Measurements from ENCODE around the gene PNPLA5. TPM values are rescaled to one million over a fixed set of nuclear protein-coding genes. Genes with fewer than 3 reads are reported as not detected.

The PNPLA5 gene
- total RNA-seq, 2 experiments from 2014 or later = not detected

DNA sequence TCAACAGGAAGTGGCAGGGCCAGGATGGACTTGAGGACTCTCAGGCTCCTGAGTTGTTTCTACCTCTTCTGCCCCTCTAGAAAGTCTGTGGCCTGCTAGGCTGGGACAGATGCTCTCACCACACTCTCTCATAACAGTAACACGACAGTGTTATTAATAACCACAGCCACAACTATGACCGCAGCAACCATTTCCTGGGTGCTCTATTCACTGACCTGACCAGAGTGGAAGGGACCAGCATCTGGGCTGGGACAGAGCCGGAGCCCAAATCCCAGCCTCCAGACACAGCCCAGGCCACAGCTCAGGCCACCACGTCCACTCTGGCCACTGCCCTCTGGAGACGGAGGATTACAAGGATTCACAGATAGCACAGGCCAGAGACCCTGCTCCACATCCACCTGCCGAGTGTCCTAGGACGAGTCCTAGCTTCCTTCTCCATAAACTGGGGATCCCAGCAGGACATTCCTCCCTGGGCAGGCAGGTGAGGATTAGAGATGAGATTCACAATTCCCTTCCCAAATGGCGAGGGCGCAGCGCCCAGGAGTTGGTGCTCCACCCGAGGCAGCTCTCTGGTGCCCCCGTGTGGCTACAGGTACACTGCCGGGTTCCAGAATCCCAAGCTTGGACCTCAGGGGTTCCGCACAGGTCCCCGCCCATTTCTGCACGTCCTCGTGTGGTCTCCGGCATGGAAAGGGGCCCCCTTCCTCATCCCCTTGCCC is 7.1 kb downstream of the PNPLA5 start:
- H3K4me1 Mint-ChIP-seq (ENCODE audit: low read depth) = no peaks in the 10 kb centered on the region
- no peaks in the 10 kb centered on the region for H3K36me3 Mint-ChIP-seq (ENCODE audit: low read depth)
- peaks cover 3% of the 10 kb centered on the region for H3K4me1 ChIP-seq (ENCODE audit: insufficient read depth, low read length)
- no peak overlapping the region for H3K4me3 ChIP-seq (ENCODE audit: low read length)
- H3K4me3 Mint-ChIP-seq = no peak overlapping the region
- ChIA-PET POLR2A (no interaction called here), CTCF (interaction anchor here (1.0 kb wide), 1 partner anchor 17 kb away, joined by 3 read pairs; no protein-coding TSS in a partner anchor)
- ATAC-seq (ENCODE audit: poor library complexity) = no peak
- peaks cover 0 to 8% of the 10 kb centered on the region in 2 experiments for H3K9me3 ChIP-seq (ENCODE audit: control insufficient read depth in 1 of 2, insufficient read depth in 1 of 2, low read length in 2 of 2)
- H3K9me3 Mint-ChIP-seq = no peaks in the 10 kb centered on the region
- peaks cover 32% of the 10 kb centered on the region for H3K27me3 Mint-ChIP-seq
- H3K27me3 ChIP-seq (ENCODE audit: control insufficient read depth in 1 of 2, insufficient read depth in 2 of 2, low read length in 2 of 2) = peaks cover 14 to 21% of the 10 kb centered on the region in 2 experiments
- H3K36me3 ChIP-seq (ENCODE audit: insufficient read depth, low read length) = no peaks in the 10 kb centered on the region
- DNase-seq = peak in 12 of 14 experiments; percentile 10 to 54 (median 28)
- no peak overlapping the region for H3K27ac ChIP-seq (ENCODE audit: low read depth in 1 of 2, low read length in 2 of 2)
- no peak overlapping the region for H3K27ac Mint-ChIP-seq
- intact Hi-C loops (cut with DNase I, micrococcal nuclease) = loop anchor here in 1 of 2 experiments (10.0 kb wide), 1 partner anchor 740 kb away; no protein-coding TSS in a partner anchor
- peak; percentile 62 for TF ChIP-seq CTCF (IDR thresholded peaks at IDR 0.05)

DNA sequence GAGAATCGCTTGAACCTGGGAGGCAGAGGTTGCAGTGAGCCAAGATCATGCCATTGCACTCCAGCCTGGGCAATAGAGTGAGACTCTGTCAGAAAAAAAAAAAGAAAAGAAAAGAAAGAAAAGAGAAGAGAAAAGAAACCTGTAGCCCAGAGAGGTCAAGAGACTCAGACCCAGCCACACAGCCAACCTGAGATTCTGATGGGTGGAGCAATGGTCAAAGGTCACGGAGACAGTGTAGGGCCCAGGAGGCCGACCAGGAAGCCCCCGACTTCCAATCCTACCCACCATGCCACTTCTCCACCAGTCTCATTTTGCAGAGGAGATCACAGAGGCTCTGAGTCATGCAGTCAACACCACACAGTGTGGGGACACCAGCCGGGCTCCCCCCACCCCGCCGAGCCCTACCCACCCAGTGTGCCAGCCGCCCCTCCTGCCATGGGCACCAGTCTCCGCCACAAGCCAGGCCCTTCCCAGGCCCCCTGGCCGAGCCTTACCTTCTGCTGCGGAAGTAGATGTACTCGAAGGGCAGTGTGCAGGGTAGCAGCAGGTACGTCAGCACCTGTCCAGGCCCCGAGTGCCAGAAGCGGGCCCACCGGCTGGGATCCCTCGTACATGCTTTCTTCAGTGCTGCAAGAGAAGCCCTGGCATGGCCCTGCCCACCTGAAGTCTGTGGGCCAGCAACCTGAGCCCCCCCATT is 7.9 kb downstream of the PNPLA5 start:
- Histone ChIP-seq H3K27me3 (ENCODE audit: control insufficient read depth in 1 of 2, insufficient read depth in 2 of 2, low read length in 2 of 2) (peaks cover 9 to 12% of the 10 kb centered on the region in 2 experiments), H3K27ac (ENCODE audit: low read depth in 1 of 2, low read length in 2 of 2) (no peak overlapping the region), H3K36me3 (ENCODE audit: insufficient read depth, low read length) (no peaks in the 10 kb centered on the region), H3K4me3 (ENCODE audit: low read length) (no peak overlapping the region), H3K4me1 (ENCODE audit: insufficient read depth, low read length) (peaks cover 3% of the 10 kb centered on the region), H3K9me3 (ENCODE audit: control insufficient read depth in 1 of 2, insufficient read depth in 1 of 2, low read length in 2 of 2) (peaks cover 0 to 5% of the 10 kb centered on the region in 2 experiments)
- H3K27me3 Mint-ChIP-seq = peaks cover 30% of the 10 kb centered on the region
- ChIA-PET CTCF (interaction anchor here (1.3 kb wide), 1 partner anchor 62 kb away, joined by 13 read pairs; no protein-coding TSS in a partner anchor), POLR2A (no interaction called here)
- ATAC-seq (ENCODE audit: poor library complexity) (no peak), DNase-seq (no peak)
- no peaks in the 10 kb centered on the region for H3K36me3 Mint-ChIP-seq (ENCODE audit: low read depth)
- intact Hi-C loops (cut with DNase I, micrococcal nuclease) = loop anchor here in 1 of 2 experiments (10.0 kb wide), 1 partner anchor 741 kb away; no protein-coding TSS in a partner anchor
- TF ChIP-seq CTCF (IDR thresholded peaks at IDR 0.05) = no peak
- H3K4me3 Mint-ChIP-seq = no peak overlapping the region
- no peak overlapping the region for H3K27ac Mint-ChIP-seq
- no peaks in the 10 kb centered on the region for H3K4me1 Mint-ChIP-seq (ENCODE audit: low read depth)
- no peaks in the 10 kb centered on the region for H3K9me3 Mint-ChIP-seq

DNA sequence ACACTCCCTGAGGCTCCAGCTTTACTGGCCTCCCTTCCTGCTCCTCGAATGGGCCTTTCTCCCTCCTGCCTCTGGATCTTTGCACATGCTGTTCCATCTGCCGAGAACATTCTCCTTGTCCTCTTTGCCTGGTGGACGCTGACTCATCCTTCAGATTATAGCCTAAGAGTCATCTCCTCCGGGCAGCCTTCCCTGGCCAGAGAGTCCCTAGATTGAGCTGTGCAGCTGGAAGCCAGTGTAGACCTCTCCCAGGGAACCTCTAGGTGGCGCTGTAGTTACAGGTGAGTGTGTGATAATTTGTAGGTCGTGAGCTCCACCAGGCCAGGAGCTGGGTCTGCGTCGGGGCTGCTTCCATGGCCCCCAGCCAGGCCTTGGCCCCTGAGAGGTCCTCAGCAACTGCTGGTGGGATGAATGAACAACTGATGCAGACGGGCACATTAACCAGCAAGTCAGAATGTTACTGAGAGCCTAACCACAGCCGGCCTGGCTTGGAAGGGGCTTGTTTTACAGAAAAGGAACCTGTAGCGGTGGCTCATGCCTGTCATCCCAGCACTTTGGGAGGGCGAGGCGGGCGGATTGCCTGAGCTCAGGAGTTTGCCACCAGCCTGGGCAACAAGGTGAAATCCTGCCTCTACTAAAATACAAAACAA is 8.7 kb downstream of the PNPLA5 start:
- no peak overlapping the region for H3K4me3 ChIP-seq (ENCODE audit: low read length)
- TF ChIP-seq CTCF (IDR thresholded peaks at IDR 0.05) = peak; percentile 45
- intact Hi-C loops (cut with DNase I, micrococcal nuclease) = loop anchor here in 1 of 2 experiments (10.0 kb wide), 1 partner anchor 742 kb away; no protein-coding TSS in a partner anchor
- H3K4me1 ChIP-seq (ENCODE audit: insufficient read depth, low read length) = peaks cover 3% of the 10 kb centered on the region
- DNase-seq (peak in 11 of 14 experiments; percentile 7 to 69 (median 25)), ATAC-seq (ENCODE audit: poor library complexity) (peak; percentile 37)
- Mint-ChIP-seq H3K4me3 (no peak overlapping the region), H3K27me3 (peaks cover 28% of the 10 kb centered on the region), H3K4me1 (ENCODE audit: low read depth) (no peaks in the 10 kb centered on the region), H3K27ac (no peak overlapping the region), H3K36me3 (ENCODE audit: low read depth) (no peaks in the 10 kb centered on the region), H3K9me3 (no peaks in the 10 kb centered on the region)
- peaks cover 9 to 14% of the 10 kb centered on the region in 2 experiments for H3K27me3 ChIP-seq (ENCODE audit: control insufficient read depth in 1 of 2, insufficient read depth in 2 of 2, low read length in 2 of 2)
- no peak overlapping the region for H3K27ac ChIP-seq (ENCODE audit: low read depth in 1 of 2, low read length in 2 of 2)
- no peaks in the 10 kb centered on the region for H3K36me3 ChIP-seq (ENCODE audit: insufficient read depth, low read length)
- ChIA-PET POLR2A (no interaction called here), CTCF (interaction anchor here (1.3 kb wide), 1 partner anchor 63 kb away, joined by 13 read pairs; no protein-coding TSS in a partner anchor)
- peaks cover 0 to 4% of the 10 kb centered on the region in 2 experiments for H3K9me3 ChIP-seq (ENCODE audit: control insufficient read depth in 1 of 2, insufficient read depth in 1 of 2, low read length in 2 of 2)
